Hepatic stellate cell (primary cell): ENCODE data around the gene TLR8.
"Not testable (repeated sequence)": the region's sequence is repeated elsewhere in the genome, so short reads cannot be mapped to it uniquely, and the experiment has no call there.

Experiments used
- DNase-seq: peaks from one replicate; pipeline ENCODE4 v3.0.0; 2011; ENCODE audit warnings: low spot score

Gene TLR8

GRCh38 chrX:12946838-12947544 is 40.6 kb downstream of the TLR8 start:
- peak; percentile 57 for DNase-seq

- no peak for DNase-seq
Observed at GRCh38 chrX:12947545-12948235, 41.3 kb downstream of the TLR8 start.

- DNase-seq = no peak
Observed at GRCh38 chrX:12948495-12948894, 42.1 kb downstream of the TLR8 start.

GRCh38 chrX:12949205-12949926 is 42.9 kb downstream of the TLR8 start:
- DNase-seq = no peak

- DNase-seq = peak; percentile 62
Observed at GRCh38 chrX:12949927-12950656, 43.7 kb downstream of the TLR8 start.

- DNase-seq = no peak
Observed at GRCh38 chrX:12950851-12951594, 44.6 kb downstream of the TLR8 start.

GRCh38 chrX:12951595-12951975 is 45.2 kb downstream of the TLR8 start:
- DNase-seq = no peak

GRCh38 chrX:12953420-12953819 is 47.0 kb downstream of the TLR8 start:
- DNase-seq = no peak

- DNase-seq = no peak
Observed at GRCh38 chrX:12954376-12954775, 48.0 kb downstream of the TLR8 start.

- DNase-seq = no peak
Observed at GRCh38 chrX:12954981-12955380, 48.6 kb downstream of the TLR8 start.

- DNase-seq = peak; percentile 57
Observed at GRCh38 chrX:12955882-12956703, 49.7 kb downstream of the TLR8 start.

- no peak for DNase-seq
Observed at GRCh38 chrX:12956704-12957534, 50.5 kb downstream of the TLR8 start.

- DNase-seq = no peak
Observed at GRCh38 chrX:12958059-12958458, 51.6 kb downstream of the TLR8 start.

- no peak for DNase-seq
Observed at GRCh38 chrX:12958461-12958860, 52.0 kb downstream of the TLR8 start.

GRCh38 chrX:12961196-12961718 is 54.8 kb downstream of the TLR8 start:
- no peak for DNase-seq

- DNase-seq = no peak
Observed at GRCh38 chrX:12962041-12962504, 55.7 kb downstream of the TLR8 start.

GRCh38 chrX:12963210-12963850 is 56.9 kb downstream of the TLR8 start:
- not testable (repeated sequence) for DNase-seq

GRCh38 chrX:12965131-12965940 is 58.9 kb downstream of the TLR8 start:
- no peak for DNase-seq
